Activated naive CD8-positive, alpha-beta T cell treated with anti-CD3 and anti-CD28 coated beads, Interleukin-2, amount 10 ng/mL, durations not matched to agents 7 days and 5 days (primary cell): Measurements from ENCODE around the gene EIF2S2. TPM values are rescaled to one million over a fixed set of nuclear protein-coding genes. Genes with fewer than 3 reads are reported as not detected.

Source experiments
- ATAC-seq: fragments of 150-1000 bp; cut with Tn5 transposase; one replicate; pipeline ENCODE4 v1.10.0; 2021; ENCODE audit warnings: low read depth, moderate library complexity
- POLR2A ChIA-PET: fragments of 350-600 bp; sonication (Branson Sonifier 250); formaldehyde crosslinking; loops from one replicate; lab custom pipeline; 2021; ENCODE audit warnings: antibody characterized with exemption; lab: Charles Lee
- DNase-seq: peaks from one replicate; pipeline ENCODE4 v3.0.0; 2021
- H3K27ac Mint-ChIP-seq: one replicate; pipeline ENCODE4 v1.8.0; 2022; ENCODE audit warnings: mild to moderate bottlenecking, mixed read lengths
- H3K27me3 Mint-ChIP-seq: one replicate; pipeline ENCODE4 v1.8.0; 2022; ENCODE audit warnings: mild to moderate bottlenecking, moderate library complexity, mixed read lengths
- H3K36me3 Mint-ChIP-seq: one replicate; pipeline ENCODE4 v1.8.0; 2021; ENCODE audit warnings: mild to moderate bottlenecking, mixed read lengths
- H3K4me1 Mint-ChIP-seq: one replicate; pipeline ENCODE4 v1.8.0; 2021; ENCODE audit warnings: mixed read lengths
- H3K4me3 Mint-ChIP-seq: one replicate; pipeline ENCODE4 v1.8.0; 2022; ENCODE audit warnings: mild to moderate bottlenecking, moderate library complexity, mixed read lengths
- H3K9me3 Mint-ChIP-seq: one replicate; pipeline ENCODE4 v1.8.0; 2021; ENCODE audit warnings: mixed read lengths
- total RNA-seq, 2 experiments: library from RNA; stranded (reverse); gene quantifications; one replicate each; pipeline ENCODE4 v1.2.3, GENCODE V29; 2021

Gene EIF2S2
- total RNA-seq, 2 experiments from 2014 or later = 82.4 to 85.0 TPM

- Mint-ChIP-seq H3K9me3 (peaks cover 1% of the 10 kb centered on the region), H3K27me3 (no peaks in the 10 kb centered on the region), H3K4me1 (peaks cover 39% of the 10 kb centered on the region), H3K36me3 (peaks cover 23% of the 10 kb centered on the region), H3K27ac (peak overlapping the region; percentile 99), H3K4me3 (peak overlapping the region; percentile 93)
- DNase-seq = no peak
- POLR2A ChIA-PET = interaction anchor here (0.7 to 3.7 kb wide), 10 partner anchors 11 to 667 kb away, joined by 3 to 48 read pairs (median 10); partner anchors contain the start of genes CHMP4B, RALY, SNTA1 and ZNF341
- ATAC-seq = no peak
These were observed 1.1 kb downstream of the EIF2S2 start for GRCh38 chr20:34110745-34111641.

- ATAC-seq (no peak), DNase-seq (no peak)
- no peaks in the 10 kb centered on the region for H3K27me3 Mint-ChIP-seq
- peaks cover 47% of the 10 kb centered on the region for H3K4me1 Mint-ChIP-seq
- H3K4me3 Mint-ChIP-seq = peak overlapping the region; percentile 93
- H3K36me3 Mint-ChIP-seq = peaks cover 30% of the 10 kb centered on the region
- peak overlapping the region; percentile 99 for H3K27ac Mint-ChIP-seq
- POLR2A ChIA-PET = no interaction called here
- H3K9me3 Mint-ChIP-seq = peaks cover 1% of the 10 kb centered on the region
These were observed 1.9 kb downstream of the EIF2S2 start for GRCh38 chr20:34110025-34110744.

- Mint-ChIP-seq H3K9me3 (peaks cover 1% of the 10 kb centered on the region), H3K27me3 (no peaks in the 10 kb centered on the region), H3K4me1 (peaks cover 51% of the 10 kb centered on the region), H3K4me3 (peak overlapping the region; percentile 69), H3K27ac (no peak overlapping the region), H3K36me3 (peaks cover 37% of the 10 kb centered on the region)
- no peak for DNase-seq
- POLR2A ChIA-PET = interaction anchor here (0.7 kb wide), 1 partner anchor 413 kb away, joined by 5 read pairs; no protein-coding TSS in a partner anchor
- ATAC-seq = no peak
These were observed 2.6 kb downstream of the EIF2S2 start for GRCh38 chr20:34109442-34109841.

DNA sequence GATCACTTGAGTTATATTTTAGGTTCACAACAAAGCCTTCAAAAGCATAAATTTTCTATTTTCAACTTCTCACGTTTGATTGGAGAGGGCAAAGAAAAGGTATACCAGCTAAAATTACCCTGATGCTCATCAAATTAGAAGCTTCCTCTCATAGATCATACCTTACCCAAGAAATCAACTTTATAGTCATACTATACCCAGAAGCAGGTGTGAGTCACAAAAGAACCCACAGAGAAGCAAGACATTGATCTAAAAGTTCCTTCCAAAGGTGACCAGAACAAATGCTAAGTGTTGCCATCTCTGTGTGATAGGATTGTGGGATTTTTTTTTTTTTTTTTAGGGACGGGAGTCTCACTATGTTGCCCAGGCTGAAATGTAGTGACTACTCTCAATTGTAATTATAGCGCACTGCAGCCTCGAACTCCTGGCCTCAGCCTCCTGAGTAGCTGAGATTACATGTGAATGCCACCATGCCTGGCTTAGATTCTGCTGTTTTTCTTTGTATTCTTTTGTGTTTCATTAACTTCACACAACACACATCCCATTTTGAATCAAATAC, 3.3 kb downstream of the EIF2S2 start:
- Mint-ChIP-seq H3K36me3 (peaks cover 43% of the 10 kb centered on the region), H3K27me3 (no peaks in the 10 kb centered on the region), H3K4me1 (peaks cover 56% of the 10 kb centered on the region), H3K4me3 (peak overlapping the region; percentile 69), H3K27ac (peak overlapping the region; percentile 44), H3K9me3 (peaks cover 1% of the 10 kb centered on the region)
- ATAC-seq (no peak), DNase-seq (no peak)
- POLR2A ChIA-PET = interaction anchor here (0.7 kb wide), 1 partner anchor 412 kb away, joined by 5 read pairs; no protein-coding TSS in a partner anchor

DNA sequence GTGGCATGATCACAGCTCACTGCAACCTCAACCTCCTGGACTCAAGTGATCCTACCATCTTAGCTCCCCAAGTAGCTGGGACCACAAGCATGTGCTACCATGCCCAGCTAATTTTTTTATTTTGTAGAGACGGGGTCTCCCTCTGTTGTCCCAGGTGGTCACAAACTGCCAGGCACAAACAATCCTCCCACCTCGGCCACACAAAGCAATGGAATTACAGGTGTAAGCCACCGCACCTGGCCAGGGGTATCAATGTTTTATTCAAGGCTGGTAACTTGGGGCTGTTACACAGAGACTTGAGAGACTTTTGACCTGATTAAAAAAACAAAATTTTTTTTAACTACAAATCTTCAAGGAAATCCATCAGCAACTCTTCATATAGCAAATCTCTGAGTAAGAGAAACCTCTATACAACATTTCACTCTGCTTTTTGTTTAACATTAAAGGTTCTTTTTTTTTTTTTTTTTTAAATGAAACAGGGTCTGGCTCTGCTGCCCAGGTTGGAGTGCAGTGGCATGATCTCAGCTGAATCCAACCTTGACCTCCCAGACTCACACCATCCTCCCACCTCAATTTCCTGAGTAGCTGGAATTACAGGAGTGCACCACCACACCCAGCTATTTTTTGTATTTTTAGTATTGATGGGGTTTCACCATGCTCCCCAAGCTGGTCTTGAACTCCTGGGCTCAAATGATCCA, 5.9 kb downstream of the EIF2S2 start:
- ATAC-seq = no peak
- peaks cover 48% of the 10 kb centered on the region for H3K36me3 Mint-ChIP-seq
- POLR2A ChIA-PET = no interaction called here
- DNase-seq = no peak
- H3K4me3 Mint-ChIP-seq = peak overlapping the region; percentile 58
- no peaks in the 10 kb centered on the region for H3K9me3 Mint-ChIP-seq
- no peaks in the 10 kb centered on the region for H3K27me3 Mint-ChIP-seq
- H3K27ac Mint-ChIP-seq = peak overlapping the region; percentile 24
- H3K4me1 Mint-ChIP-seq = peaks cover 66% of the 10 kb centered on the region

GRCh38 chr20:34104059-34104458, 8.0 kb downstream of the EIF2S2 start:
- POLR2A ChIA-PET = no interaction called here
- H3K27ac Mint-ChIP-seq = peak overlapping the region; percentile 50
- peaks cover 57% of the 10 kb centered on the region for H3K4me1 Mint-ChIP-seq
- DNase-seq (no peak), ATAC-seq (no peak)
- peaks cover 46% of the 10 kb centered on the region for H3K36me3 Mint-ChIP-seq
- no peak overlapping the region for H3K4me3 Mint-ChIP-seq
- no peaks in the 10 kb centered on the region for H3K27me3 Mint-ChIP-seq
- H3K9me3 Mint-ChIP-seq = no peaks in the 10 kb centered on the region

DNA sequence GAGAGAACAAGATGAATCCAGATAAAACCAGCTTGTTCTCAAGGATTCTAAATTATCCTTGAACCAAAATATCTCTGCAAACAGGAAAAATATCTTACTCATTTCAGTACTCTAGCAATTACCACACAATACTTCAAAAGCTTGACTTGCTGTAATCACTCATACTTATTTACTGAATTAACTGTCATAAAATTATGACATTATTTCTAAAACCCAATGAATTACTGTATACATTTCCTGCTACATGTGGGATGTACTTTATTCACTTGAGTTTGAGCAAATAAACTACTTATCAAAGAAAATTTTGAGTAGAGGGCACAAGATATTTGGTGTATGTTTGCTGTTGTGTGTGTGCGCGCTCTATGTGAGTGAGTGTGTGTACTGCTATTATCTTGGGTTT, 9.7 kb downstream of the EIF2S2 start:
- Mint-ChIP-seq H3K9me3 (no peaks in the 10 kb centered on the region), H3K4me1 (peaks cover 40% of the 10 kb centered on the region), H3K4me3 (no peak overlapping the region), H3K27me3 (no peaks in the 10 kb centered on the region), H3K36me3 (peaks cover 45% of the 10 kb centered on the region), H3K27ac (no peak overlapping the region)
- ATAC-seq (no peak), DNase-seq (no peak)
- POLR2A ChIA-PET = interaction anchor here (0.5 to 1.3 kb wide), 3 partner anchors 10 to 15 kb away, joined by 3 to 5 read pairs (median 4); partner anchors contain the start of gene EIF2S2

DNA sequence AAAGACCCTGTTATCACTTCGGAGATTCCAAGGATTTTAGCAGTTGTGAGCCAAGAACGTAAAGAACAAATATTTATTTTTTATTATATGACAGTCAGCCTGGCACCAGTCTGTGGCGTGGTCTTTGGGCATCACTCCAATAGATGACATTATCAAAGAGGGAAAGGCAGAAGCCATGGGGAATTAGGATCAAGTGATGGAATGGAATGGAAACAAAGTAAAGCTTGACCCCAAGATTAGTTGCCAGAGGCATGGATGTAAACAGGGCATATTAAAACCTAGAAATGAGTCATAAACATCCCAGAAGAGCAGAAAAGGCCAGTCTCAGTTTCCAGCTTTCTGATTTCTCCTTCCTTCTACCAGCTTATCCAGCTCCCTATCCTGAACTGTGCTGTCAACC, 11.5 kb downstream of the EIF2S2 start:
- no peak for DNase-seq
- no peak overlapping the region for H3K4me3 Mint-ChIP-seq

GRCh38 chr20:34099675-34100074, 12.4 kb downstream of the EIF2S2 start:
- H3K4me3 Mint-ChIP-seq = no peak overlapping the region
- peaks cover 24% of the 10 kb centered on the region for H3K4me1 Mint-ChIP-seq
- ATAC-seq (no peak), DNase-seq (no peak)
- peaks cover 50% of the 10 kb centered on the region for H3K36me3 Mint-ChIP-seq
- H3K27ac Mint-ChIP-seq = no peak overlapping the region
- H3K9me3 Mint-ChIP-seq = no peaks in the 10 kb centered on the region
- POLR2A ChIA-PET = interaction anchor here (2.4 kb wide), 1 partner anchor 12 kb away, joined by 8 read pairs; the partner anchor contains the start of gene EIF2S2
- no peaks in the 10 kb centered on the region for H3K27me3 Mint-ChIP-seq

More for the DNA sequence above, 11.5 kb downstream of the EIF2S2 start:
- Mint-ChIP-seq H3K36me3 (peaks cover 55% of the 10 kb centered on the region), H3K9me3 (no peaks in the 10 kb centered on the region), H3K27ac (no peak overlapping the region), H3K27me3 (no peaks in the 10 kb centered on the region), H3K4me1 (peaks cover 32% of the 10 kb centered on the region)
- POLR2A ChIA-PET = interaction anchor here (2.4 kb wide), 1 partner anchor 12 kb away, joined by 8 read pairs; the partner anchor contains the start of gene EIF2S2
- ATAC-seq = no peak

DNA sequence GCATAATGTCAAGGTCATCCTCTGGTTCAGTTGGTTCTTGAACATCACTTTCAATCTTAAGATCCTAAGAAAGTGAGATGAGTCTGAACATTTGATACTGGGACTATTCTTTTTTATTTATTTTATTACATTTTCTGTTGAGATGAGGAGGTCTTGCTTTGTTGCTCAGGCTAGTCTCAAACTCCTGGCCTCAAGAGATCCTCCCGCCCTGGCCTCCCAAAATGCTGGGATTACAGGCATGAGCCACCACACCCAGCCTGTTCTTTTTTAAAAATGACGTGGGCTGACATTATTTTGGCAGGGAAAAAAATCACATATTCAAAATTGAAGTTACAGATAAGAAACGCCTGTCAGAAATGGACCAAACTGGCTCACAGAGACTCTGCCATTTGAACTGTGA, 13.5 kb downstream of the EIF2S2 start:
- Mint-ChIP-seq H3K4me3 (no peak overlapping the region), H3K27me3 (no peaks in the 10 kb centered on the region), H3K9me3 (no peaks in the 10 kb centered on the region), H3K27ac (no peak overlapping the region), H3K4me1 (peaks cover 20% of the 10 kb centered on the region), H3K36me3 (peaks cover 48% of the 10 kb centered on the region)
- POLR2A ChIA-PET = no interaction called here
- no peak for DNase-seq
- no peak for ATAC-seq

- H3K4me1 Mint-ChIP-seq = peaks cover 13% of the 10 kb centered on the region
- no peak for DNase-seq
- H3K36me3 Mint-ChIP-seq = peaks cover 54% of the 10 kb centered on the region
- H3K27me3 Mint-ChIP-seq = no peaks in the 10 kb centered on the region
- ATAC-seq = no peak
- H3K4me3 Mint-ChIP-seq = no peak overlapping the region
- no peaks in the 10 kb centered on the region for H3K9me3 Mint-ChIP-seq
- H3K27ac Mint-ChIP-seq = peak overlapping the region; percentile 30
- POLR2A ChIA-PET = interaction anchor here (2.6 kb wide), 1 partner anchor 15 kb away, joined by 13 read pairs; the partner anchor contains the start of gene EIF2S2
These were observed 15.2 kb downstream of the EIF2S2 start for GRCh38 chr20:34096699-34097444.

GRCh38 chr20:34095825-34096224, 16.2 kb downstream of the EIF2S2 start:
- Mint-ChIP-seq H3K36me3 (peaks cover 58% of the 10 kb centered on the region), H3K27me3 (no peaks in the 10 kb centered on the region), H3K4me1 (peaks cover 11% of the 10 kb centered on the region), H3K9me3 (no peaks in the 10 kb centered on the region), H3K27ac (no peak overlapping the region), H3K4me3 (no peak overlapping the region)
- POLR2A ChIA-PET = interaction anchor here (2.6 kb wide), 1 partner anchor 17 kb away, joined by 13 read pairs; the partner anchor contains the start of gene EIF2S2
- ATAC-seq (no peak), DNase-seq (no peak)
